ENCODE measurements around the gene PLEKHO2. TPM values are rescaled to one million over a fixed set of nuclear protein-coding genes. Genes with fewer than 3 reads are reported as not detected.

Gene PLEKHO2
- total RNA-seq, 1 experiment from 2014 or later: 35.4 TPM

DNA sequence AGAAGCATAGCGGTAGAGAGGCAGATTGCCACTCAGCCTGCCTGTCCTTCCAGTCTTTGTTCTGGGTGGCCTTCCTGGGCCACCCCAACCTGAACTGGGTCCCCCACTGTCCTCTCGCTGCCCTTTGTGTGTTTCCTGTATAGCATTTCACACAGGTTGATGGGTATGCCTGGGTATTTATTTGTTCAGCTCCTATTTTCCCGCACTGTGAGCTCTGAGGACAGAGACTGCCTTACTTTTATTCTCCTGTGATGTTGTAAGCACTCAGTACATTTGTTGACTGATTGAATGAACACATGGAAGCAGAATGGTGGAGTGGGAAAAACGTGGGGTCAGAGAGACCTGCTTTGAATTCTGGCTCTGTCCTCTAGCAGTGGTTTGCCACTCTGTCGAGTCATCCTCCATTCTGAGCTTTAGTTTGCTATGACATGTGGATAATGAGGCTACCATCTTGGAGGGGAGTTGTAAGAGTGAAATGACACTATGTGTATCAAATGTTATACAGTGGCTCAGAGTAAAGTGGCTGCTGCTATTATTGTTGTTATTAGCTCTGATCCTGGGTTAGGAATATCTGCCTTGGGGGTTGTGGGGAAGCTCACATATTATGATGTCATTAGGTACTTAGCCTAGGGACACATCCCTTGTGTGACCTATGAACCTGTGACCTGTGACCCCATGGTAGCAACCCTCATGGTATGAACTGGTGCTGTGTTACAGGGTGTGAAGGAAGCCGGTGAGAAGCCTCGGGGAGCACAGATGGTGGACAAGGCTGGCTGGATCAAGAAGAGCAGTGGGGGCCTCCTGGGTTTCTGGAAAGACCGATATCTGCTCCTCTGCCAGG lies 6.4 kb downstream of the PLEKHO2 start:
- in situ Hi-C loops (cut with HindIII; ENCODE audit: low pct_unique_long_range_greater_than_20kb, low sequenced_read_pairs): no loop called here
- no peak for DNase-seq (ENCODE audit: low read depth, low spot score)

DNA sequence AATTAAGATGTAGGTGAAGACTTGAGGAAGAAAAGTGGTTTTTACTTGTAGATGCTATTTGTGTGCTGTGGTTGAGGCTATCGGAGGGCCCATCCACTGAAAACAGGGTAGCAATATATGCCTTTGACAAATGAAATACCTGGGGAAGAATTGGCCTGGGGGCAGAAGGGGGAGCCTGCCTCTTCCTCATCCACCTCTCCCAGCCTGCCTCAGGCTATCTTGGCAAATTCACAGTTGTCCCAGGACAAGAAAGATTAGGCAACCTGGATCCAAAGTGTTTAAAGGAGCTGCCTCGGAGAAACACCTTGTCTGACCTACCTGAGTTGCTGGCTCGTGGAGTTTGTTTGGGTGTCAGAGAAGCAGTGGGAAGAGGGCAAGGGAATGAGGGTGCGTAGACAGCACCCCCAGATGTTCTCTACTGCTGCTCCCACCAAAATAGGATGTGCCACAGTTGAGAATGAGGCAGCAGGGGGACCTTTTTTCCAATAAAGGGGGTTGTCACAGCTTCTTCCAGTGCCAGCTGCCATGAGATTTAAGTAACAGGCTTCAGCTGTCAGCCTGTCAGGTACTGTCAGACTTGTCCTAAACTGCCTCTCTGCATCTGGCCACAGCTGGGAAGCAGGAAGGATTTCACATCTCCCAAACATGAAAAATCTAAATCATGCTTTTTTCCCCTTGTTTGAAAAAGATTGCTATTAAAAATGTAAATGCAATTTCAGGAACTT lies 9.2 kb downstream of the PLEKHO2 start:
- in situ Hi-C loops (cut with HindIII; ENCODE audit: low pct_unique_long_range_greater_than_20kb, low sequenced_read_pairs): no loop called here
- no peak for DNase-seq (ENCODE audit: low read depth, low spot score)

DNA sequence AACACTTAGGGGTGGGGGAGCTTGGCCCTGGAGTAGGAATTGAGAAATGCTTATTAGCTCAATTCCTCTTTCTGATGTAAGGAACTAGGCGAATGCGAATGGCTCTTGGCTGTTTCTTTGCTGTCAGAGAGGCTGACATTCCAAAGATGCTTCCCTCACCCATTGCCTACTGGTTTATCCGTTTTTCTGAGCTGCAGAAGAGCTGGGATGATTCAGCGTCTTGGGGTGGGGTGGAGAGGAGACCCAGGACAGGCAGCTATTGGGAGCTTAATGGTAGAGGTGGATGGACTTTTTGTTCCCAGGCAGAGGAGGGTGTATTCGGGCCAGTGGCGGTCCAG lies 9.8 kb downstream of the PLEKHO2 start:
- no peak for DNase-seq (ENCODE audit: low read depth, low spot score)
- in situ Hi-C loops (cut with HindIII; ENCODE audit: low pct_unique_long_range_greater_than_20kb, low sequenced_read_pairs): no loop called here

DNA sequence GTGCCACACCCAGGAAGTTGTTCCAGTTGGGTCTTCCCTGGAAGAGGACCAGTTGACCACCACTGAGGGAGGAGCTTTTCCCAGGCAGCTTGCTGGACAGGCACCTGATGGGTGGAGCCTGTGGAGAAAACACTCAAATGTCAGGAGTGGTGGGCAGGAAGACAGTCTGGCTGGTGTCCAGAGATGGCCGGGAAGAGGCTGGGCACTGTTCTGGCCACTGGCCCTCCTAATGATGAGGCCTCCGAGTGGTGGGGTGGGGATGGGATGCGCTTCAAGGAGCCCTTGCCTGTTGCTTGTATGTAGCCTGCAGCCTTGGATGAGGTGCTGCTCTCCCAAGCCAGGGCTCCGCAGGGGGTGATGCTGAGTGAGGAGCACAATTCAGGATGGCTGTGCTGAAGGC lies 12.3 kb downstream of the PLEKHO2 start:
- in situ Hi-C loops (cut with HindIII; ENCODE audit: low pct_unique_long_range_greater_than_20kb, low sequenced_read_pairs): no loop called here

DNA sequence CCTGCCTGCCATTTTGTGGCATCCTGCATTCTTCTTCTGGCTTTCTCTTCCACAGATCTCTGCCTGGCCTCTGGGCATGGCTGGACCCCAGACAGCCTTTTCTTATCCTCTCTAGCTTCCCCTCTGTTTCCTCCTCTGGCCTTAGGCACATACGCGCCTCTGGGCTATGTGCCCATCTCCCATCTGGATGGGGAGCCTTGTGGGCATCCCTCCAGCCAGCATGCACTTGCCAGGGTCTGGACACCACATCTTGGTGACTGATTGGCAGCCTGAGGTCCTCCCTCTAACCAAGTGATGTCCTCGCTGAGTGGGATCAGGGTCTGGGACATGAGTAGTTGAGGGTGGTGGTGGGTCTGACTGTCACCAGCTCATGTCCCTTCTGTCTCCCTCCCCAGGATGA lies 12.8 kb downstream of the PLEKHO2 start:
- no peak for DNase-seq (ENCODE audit: low read depth, low spot score)
- in situ Hi-C loops (cut with HindIII; ENCODE audit: low pct_unique_long_range_greater_than_20kb, low sequenced_read_pairs): no loop called here

More for the DNA sequence above, 12.3 kb downstream of the PLEKHO2 start:
- DNase-seq (ENCODE audit: low read depth, low spot score): no peak

DNA sequence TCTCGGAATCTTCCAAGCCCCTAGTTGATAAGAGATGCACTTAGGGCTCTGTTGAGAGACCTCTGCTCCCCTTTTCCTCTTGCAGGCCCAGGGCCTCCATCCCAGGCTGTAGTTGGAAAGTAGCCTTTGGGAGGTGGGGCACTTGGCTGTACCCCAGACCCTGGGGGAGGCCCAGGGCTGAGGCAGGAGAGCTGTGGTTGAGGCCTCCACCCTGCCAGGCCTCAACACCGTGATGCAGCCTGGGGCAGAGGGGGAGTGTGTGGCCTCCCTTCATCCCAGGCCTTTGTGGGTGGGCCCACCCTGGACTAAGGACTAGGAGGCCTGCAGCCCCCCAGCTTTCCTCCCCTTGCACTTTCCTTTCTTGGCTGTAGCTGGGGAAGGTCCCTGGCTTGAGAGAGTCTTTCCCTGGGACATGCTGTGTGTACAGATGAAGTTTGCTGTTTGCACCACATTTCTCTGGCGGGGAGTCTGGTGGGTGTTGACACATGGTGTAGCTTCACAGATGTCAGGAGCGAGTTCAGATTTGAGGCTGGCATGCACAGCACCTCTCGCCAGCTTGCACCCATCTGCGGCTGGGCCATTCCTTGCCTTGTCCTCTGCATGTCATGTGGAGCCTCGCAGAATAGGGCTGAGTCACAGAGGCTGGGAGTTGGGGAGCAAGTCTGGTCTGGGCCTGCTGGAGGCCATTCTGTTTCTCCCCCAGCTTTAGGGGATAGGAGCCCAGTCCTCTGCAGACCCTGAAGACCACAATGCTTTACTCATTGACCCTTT lies 13.7 kb downstream of the PLEKHO2 start:
- no peak for DNase-seq (ENCODE audit: low read depth, low spot score)
- in situ Hi-C loops (cut with HindIII; ENCODE audit: low pct_unique_long_range_greater_than_20kb, low sequenced_read_pairs): no loop called here

DNA sequence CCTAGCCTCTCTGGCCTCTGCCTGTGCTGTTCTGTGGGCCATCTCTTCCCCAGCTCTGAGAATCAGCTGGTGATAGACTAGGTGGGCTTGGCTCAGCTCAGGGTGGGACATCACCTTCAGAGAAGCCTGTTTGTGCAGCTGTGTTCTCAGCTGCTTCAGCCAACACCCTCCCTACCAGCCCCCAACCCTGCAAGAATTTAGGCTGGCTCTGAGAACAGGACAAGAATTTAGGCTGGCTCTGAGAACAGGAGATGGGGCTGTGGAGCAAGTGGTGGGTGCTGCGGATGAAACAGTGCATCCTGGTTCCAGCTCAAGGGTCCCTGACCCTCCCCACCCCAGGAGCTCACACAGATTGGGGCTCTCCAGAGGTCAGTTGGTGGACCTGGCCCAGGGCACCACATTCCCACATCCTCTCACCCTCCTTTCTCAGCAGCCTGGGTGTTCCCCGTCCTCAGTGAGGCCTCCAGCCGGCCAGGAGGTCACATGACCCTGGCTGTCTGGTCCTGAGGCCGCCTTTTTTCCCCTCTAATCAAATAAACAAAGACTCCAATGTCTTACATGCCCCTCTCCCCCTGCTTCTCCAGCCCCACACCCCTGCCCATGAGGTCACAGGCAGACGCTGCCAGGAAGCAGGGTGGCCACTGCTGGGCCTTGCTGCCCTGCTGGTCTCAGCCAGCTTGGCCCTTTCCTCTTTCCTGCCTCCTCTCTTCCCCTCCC lies 14.9 kb downstream of the PLEKHO2 start:
- peak; percentile 96 for DNase-seq (ENCODE audit: low read depth, low spot score)
- in situ Hi-C loops (cut with HindIII; ENCODE audit: low pct_unique_long_range_greater_than_20kb, low sequenced_read_pairs): no loop called here

DNA sequence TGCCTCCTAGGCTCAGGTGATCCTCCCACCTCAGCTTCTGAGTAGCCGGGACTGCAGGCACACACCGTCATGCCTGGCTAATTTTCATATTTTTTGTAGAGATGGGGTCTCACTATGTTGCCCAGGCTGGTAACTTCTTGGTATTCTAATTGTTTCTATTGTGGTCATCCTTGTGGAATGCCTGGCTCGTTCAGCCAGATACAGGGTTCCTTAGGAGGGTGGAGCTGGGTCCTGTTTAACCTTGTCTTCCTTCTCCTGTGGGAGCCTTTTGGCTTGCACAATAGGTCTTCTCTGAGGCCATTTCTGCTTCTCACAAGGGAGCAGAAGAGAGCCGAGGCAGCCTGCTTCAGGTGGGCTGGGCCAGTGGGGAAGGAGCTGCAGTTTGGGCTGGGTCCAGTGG lies 15.7 kb downstream of the PLEKHO2 start:
- in situ Hi-C loops (cut with HindIII; ENCODE audit: low pct_unique_long_range_greater_than_20kb, low sequenced_read_pairs): no loop called here
- DNase-seq (ENCODE audit: low read depth, low spot score): no peak

DNA sequence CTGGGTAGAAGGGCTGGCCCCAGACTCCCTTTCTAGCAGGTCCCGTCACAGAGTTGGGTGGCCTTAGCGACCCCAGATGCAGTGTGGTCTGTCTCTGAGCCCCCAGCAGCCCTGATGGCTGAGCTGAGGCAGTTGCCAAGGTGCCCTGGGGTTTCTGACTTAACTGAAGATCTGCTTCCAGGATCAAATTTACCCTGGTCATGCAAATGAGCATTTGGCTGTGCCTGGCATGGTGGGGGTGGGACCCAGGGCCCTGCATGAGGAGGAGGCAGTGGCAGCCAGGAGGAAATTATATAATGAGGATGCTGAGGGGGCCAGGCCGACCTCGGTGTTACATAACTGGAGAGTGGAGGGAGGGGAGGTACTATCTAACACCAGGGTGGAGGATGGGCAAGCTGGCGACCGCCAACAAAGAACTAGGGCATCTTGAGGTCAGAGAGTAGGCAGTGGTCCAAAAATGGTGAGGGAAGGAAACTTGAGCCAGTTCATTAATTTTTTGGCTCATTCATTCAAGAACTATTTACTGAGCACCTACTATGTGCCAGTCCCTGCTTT lies 16.4 kb downstream of the PLEKHO2 start:
- in situ Hi-C loops (cut with HindIII; ENCODE audit: low pct_unique_long_range_greater_than_20kb, low sequenced_read_pairs): no loop called here
- no peak for DNase-seq (ENCODE audit: low read depth, low spot score)

DNA sequence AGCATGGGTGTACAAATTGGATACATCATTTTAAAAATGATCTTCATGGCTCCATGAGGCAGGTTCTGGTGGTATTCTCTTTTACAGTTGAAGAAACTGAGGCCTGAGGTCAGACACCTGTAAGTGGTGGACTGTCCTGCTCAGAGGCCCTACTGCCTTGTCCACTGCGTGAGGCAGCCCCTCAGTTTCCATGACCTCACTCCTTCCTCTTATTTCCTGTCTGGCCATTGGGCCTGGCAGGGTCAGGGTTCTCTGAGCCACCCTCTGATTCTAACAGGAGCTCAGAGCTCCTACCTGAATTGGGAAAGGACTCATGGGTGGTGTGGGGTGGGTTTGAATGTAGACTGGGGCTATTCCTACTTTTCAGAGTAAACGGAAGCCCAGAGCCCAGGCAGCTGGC lies 17.5 kb downstream of the PLEKHO2 start:
- in situ Hi-C loops (cut with HindIII; ENCODE audit: low pct_unique_long_range_greater_than_20kb, low sequenced_read_pairs): no loop called here
- DNase-seq (ENCODE audit: low read depth, low spot score): no peak

DNA sequence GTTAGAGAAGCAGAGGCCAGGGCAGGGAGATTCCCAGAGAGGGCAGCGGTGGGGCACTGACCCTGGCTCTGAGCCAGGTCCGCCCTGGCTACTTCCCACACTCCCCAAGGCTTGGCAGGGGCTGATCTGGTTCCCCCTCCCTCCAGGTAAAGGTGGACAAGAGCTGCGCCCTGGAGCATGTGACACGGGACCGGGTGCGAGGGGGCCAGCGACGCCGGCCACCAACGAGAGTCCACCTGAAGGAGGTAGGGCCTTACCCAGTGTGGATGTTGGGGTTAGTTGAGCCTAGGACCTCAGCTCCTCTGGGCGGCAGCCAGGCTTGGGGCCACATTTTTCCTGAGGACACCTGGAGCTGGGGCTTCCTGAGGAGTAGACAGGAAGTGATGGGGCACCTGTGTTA lies 19.6 kb downstream of the PLEKHO2 start:
- DNase-seq (ENCODE audit: low read depth, low spot score): no peak
- in situ Hi-C loops (cut with HindIII; ENCODE audit: low pct_unique_long_range_greater_than_20kb, low sequenced_read_pairs): no loop called here

DNA sequence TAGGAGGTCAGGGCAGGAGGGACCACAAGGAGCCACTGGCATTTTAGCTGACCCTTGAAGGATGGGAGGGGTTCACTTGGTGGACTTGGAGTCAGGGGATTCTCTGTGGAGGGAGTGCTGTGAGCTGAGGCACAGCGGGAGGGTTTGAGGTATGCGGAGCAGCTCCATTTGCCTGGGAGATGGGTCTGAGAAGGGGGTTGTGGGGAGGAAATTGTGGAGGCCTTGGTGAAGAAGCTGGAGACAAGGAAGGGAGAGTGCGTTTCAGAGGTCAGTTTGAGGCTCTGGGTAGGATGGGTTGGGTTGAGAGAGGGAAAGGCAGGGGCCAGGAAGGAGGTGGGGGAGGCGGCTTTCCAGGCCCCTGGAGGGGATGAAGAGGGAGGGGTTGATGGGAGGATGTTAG lies 20.2 kb downstream of the PLEKHO2 start:
- DNase-seq (ENCODE audit: low read depth, low spot score): no peak
- in situ Hi-C loops (cut with HindIII; ENCODE audit: low pct_unique_long_range_greater_than_20kb, low sequenced_read_pairs): no loop called here

DNA sequence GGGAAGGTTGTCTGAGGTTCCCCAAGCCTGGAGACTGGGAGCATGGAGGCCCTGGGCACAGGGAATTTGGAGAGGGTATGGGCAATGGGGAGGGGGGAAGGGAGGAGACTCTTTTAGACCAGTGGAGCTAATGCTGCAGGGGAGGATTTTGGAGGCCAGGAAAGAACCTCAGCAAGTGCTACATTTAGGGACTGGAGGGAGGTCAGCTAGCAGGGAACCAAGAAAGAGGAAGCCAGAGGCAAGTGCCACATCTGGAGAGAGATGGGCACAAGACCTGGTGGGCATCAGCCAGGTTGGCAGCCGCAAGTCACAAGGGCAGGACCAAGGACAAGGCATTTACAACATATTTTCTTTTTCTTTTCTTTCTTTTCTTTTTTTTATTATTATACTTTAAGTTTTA lies 20.7 kb downstream of the PLEKHO2 start:
- in situ Hi-C loops (cut with HindIII; ENCODE audit: low pct_unique_long_range_greater_than_20kb, low sequenced_read_pairs): no loop called here
- no peak for DNase-seq (ENCODE audit: low read depth, low spot score)

DNA sequence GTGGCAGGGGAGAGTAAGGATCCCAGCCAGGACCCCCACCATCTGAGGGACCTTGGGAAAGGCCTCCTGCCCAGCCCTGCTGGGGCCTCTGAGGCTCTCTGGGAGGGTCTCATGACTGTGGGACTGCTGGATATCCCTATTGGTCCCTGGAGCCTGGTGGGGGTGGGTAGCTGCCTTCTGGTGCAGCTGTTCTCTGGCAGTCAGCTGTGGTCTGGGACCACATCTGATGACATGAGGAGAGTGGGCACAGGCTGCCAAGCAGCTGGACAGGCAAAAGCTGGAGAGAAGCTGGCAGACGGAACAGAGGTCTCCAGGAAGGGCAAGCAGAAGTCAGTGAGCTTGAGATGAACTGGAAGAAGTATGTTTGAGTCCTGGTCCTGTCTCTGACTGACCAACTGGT lies 22.4 kb downstream of the PLEKHO2 start:
- no peak for DNase-seq (ENCODE audit: low read depth, low spot score)
- in situ Hi-C loops (cut with HindIII; ENCODE audit: low pct_unique_long_range_greater_than_20kb, low sequenced_read_pairs): no loop called here

DNA sequence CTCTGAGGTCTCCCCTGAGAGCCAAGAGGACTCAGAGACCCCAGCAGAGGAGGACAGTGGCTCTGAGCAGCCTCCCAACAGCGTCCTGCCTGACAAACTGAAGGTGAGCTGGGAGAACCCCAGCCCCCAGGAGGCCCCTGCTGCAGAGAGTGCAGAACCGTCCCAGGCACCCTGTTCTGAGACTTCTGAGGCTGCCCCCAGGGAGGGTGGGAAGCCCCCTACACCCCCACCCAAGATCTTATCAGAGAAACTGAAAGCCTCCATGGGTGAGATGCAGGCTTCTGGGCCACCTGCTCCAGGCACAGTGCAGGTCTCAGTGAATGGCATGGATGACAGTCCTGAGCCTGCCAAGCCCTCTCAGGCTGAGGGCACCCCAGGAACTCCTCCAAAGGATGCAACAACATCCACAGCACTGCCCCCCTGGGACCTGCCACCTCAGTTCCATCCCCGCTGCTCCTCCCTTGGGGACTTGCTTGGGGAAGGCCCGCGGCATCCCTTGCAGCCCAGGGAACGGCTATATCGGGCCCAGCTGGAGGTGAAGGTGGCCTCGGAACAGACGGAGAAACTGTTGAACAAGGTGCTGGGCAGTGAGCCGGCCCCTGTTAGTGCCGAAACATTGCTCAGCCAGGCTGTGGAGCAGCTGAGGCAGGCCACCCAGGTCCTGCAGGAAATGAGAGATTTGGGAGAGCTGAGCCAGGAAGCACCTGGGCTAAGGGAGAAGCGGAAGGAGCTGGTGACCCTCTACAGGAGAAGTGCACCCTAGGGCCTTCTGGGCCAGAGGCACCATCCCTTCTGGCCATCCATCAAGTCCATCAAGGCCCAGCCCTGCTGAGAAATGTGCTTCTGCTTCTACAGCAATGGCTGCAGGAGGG lies 23.6 kb downstream of the PLEKHO2 start:
- in situ Hi-C loops (cut with HindIII; ENCODE audit: low pct_unique_long_range_greater_than_20kb, low sequenced_read_pairs): no loop called here
- DNase-seq (ENCODE audit: low read depth, low spot score): no peak

DNA sequence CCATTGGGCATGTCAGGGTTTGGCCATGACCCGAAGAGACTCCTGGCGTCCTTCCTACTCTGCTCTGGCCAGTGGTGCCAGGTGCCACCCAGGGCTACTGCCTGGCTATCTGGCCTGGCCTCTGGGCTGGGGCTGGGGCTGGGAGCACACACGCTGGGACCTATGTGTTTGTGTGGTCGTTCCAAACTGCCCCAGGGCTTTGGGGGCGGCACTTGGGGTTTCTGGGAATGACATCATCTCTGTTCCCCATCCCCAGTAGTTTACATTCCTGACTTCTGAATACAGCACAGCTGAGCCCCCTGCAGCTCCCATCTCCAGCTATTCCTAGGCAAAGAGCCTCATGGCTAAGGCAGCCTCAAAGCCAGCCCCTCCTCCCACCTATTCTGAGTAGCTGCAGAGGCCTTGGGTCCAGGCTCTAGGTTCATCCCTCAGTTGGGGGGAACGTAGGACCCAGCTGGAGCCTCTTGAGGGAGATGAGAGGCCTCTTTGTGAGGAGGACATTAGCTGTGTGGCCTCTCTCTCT lies 24.3 kb downstream of the PLEKHO2 start:
- in situ Hi-C loops (cut with HindIII; ENCODE audit: low pct_unique_long_range_greater_than_20kb, low sequenced_read_pairs): no loop called here
- DNase-seq (ENCODE audit: low read depth, low spot score): no peak

DNA sequence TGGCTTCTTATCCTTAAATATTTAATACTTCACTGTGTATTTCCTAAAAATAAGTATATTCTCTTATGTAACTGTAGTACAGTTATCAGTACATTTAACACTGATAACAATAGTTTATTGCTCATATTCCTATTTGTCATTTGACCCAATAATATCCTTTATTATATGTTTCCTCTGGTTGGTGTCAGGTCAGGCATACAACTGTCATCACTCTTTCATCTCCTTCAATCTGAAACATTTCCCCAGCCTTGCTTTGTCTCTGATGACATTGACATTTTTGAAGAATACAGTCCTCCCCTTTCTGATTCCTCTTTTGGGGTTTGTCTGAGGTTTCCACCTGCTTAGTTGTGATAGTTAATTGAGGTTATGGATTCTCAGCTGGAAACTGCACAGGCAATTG lies 27.8 kb downstream of the PLEKHO2 start:
- in situ Hi-C loops (cut with HindIII; ENCODE audit: low pct_unique_long_range_greater_than_20kb, low sequenced_read_pairs): no loop called here
- no peak for DNase-seq (ENCODE audit: low read depth, low spot score)
